GM21360 (cell line): Measurements from ENCODE around the gene GABBR2.

Experiments
- ATAC-seq: cut with Tn5 transposase; IDR thresholded peaks from one replicate; pipeline ENCODE4 v1.9.1; 2021; ENCODE audit warnings: mild to moderate bottlenecking, moderate library complexity; ENCODE audit not compliant: unreplicated experiment

GABBR2 gene

DNA sequence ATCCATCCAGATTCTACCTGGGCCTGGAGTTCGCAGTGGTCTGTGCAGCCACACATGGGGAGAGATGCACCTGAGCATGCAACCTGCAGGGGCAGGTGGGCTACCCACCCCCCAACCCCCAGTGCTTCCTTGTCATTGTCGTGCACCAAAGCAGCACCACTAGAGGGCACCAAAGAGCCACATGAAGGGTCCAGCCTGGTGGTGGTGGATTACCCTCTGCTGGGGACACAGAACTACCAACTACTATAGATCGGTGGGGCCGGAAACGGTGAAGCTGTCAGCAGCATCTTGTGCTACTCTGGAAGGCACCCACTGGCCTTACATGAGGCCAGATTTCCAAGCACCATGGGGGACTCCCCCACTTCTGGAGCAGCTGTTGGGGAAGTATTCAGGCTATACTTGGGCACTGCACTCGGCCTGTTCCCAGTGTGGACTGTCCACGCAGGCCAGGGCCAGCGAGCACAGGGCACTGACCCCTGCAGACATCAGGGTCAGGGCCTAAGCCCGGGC is 393.1 kb downstream of the GABBR2 start:
- ATAC-seq = peak; percentile 67

DNA sequence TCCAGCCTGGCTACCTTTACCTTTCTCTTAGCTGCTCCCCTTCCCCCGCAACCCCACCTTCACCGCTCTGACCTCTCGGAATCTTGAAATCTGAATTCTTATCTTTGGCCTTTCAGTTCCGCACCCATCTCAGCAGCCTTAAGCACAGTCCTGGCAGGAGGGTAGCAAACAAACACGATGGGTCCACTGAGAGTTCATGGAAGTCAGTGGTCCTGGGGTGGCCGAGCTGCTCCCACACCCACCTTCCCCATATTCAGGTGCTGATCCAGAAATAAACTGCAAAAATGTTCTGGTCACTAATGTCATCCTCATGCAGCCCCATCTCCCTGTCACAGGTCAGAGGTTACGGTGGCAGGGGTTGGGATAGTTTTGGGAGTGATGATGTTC is 393.7 kb downstream of the GABBR2 start:
- ATAC-seq = no peak

DNA sequence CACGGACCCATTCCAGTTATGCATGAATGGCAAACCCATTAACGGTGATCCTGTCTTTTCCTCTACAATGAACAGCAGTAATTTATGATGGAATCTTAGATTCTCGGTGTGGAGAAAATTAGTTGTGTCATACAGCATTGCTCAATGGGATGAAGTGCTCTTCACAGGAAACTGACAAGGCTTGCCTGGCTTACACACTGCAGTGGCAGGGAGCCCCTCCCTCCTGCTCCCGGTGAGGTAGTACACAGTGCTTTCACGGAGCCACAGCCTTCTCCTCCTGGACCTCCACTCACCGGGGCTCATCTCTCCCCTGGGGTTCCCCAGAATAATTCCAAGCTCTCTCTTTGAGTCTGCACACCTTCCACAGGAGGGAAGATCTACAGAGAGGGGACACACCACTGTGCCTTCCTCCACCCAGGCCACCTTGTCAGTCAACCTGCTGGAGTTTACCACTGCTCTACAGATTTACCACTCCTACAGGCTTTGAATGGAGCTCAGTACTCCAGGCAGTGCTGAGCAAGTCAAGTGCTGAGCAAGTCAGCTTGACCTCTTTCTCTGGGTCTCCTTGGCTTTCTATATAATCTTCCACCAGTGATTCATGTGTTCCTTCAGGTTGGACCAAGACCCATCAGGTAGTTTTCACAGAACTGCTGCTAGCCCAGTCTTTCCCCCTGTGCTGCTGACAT is 394.2 kb downstream of the GABBR2 start:
- ATAC-seq = no peak

DNA sequence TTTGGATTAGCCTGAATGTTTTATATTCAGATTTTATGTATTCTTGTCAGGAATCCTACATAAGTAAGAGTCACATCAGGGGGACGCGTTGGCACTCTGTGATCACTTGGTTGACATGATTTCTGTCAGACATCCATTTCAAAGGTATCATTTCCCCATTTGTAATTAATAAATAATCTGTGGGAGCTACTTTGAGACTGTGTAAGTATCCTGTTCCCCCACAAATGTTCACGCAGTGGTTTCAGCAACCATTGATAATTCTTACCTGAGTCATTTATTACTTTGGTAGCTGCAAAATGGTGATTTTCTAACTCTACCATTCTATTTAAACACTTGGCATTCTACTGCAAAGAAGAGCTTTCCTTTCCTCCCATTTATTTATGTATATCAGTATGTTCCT is 396.4 kb downstream of the GABBR2 start:
- no peak for ATAC-seq

DNA sequence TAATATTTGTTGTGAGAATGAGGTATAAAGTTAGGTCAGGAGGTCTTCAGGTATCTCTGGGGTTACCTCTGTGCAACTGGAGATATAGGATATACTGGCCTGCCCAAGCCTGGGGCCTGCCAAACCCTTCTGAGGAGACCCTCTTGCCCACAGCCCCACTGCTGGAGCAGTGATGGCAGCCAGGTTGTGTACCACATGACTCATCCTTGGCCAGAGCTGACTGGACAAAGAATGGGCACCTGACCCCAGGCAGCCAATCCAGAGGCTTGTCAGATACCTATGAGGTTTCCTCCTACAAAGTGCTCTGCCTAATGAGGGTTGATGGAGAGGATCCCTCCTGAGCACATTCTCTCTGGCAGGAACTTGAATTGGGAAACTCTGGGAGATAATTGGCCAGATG is 397.2 kb downstream of the GABBR2 start:
- no peak for ATAC-seq

DNA sequence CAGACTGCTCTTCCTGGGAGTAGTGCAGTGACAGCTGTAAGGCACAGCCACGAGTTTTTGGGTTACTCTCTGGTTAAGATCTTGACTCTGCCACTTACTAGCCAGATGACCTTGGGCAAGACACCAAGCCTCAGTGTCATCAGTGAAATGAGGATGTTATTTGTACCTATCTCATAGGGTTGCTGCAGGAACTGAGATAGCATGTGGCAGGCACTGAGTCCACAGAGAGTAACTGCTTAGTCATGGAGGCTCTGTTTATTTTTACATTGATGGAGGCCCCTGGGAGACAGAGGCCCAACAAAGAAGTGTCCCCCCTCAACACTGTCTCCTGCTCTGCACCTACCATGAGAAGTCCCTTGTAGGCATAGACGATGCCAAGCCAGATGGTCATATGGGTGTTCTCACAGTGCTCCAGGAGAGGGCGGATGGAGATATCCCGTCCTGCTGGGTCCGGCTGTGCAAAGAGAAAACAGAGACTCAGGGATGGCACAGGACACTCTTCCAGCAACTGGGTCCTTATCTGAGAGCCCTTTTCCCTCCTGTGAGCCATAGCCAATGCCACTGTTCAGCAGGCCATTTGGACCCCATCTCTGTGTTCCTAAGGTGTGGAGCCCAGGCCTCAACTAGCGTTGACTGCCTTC is 397.9 kb downstream of the GABBR2 start:
- no peak for ATAC-seq

DNA sequence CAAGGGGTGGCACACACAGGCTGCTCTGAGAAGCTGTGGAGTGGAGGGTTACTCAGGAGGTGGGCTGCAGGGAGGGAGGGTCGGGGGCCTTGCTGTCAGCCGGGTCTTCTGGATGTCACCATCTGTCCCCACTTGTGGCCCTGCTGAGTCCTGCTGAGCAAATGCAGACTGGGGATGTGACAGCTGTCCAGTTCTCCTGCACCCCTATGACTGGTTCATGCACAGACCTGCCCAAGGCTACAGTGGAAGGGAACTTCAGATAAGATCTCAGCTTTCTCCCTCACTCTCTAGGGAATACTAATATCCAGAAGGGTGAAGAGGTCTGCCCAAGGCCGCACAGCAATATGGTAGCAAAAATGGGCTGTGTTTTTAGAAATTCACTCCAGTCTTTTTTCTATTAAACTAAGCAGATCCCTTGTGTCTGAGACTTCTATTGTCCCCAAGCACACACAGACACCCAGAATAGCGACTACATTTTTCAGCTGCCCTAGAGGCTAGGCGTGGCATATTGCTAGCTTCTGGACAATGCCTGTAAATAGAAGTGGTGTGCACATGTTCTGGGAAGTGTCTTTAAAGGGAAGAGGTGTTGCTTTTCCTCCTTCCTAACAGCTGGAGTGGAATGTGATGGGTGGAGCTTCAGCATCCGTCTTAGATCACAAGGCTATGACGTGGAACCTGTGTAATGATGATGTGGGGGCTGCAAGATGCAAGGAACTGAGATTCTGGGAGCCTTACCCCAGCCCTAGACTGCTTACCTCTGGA is 402.2 kb downstream of the GABBR2 start:
- no peak for ATAC-seq

DNA sequence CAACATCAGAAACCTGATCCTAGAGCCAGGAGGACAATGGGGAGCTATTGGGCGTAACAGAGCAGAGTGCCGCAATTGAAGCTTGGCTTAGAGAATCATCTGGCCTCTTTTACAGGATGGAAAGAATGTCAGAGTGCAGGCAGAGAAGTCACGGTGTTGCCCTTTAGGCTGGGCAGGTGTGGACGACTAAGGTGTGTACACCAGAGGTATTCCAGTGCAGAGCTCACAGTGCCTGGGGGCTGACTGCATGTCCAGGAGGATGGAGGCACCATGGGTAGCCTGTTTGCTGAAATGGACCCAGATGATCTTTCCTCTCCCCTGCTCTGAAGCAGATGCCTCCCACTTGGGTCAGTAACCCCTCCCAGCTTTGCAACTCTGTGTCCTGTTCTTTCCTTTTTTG is 404.4 kb downstream of the GABBR2 start:
- no peak for ATAC-seq

DNA sequence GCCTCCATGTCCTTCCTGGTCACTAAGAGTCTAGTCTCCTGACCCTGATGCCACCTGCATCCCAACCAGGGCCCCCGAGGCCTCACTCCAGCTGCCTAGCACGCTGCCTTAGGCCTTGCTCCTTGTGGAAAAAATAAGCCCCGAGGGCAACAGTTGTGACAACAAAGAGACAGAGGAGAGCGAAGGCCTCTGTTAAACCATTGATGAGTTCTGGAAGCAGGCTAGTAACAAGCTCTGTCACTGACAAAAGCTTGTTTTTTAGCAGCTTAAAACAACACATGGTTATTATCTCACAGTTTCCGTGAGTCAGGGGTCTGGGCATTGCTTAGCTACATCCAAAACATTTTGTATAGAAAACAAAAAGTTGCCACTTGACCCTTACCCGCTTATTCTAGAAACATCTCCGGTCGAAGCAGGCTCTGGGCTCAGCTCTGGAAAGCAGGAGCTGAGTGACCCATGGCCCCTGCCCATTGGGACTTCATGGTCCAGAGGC is 405.1 kb downstream of the GABBR2 start:
- no peak for ATAC-seq

DNA sequence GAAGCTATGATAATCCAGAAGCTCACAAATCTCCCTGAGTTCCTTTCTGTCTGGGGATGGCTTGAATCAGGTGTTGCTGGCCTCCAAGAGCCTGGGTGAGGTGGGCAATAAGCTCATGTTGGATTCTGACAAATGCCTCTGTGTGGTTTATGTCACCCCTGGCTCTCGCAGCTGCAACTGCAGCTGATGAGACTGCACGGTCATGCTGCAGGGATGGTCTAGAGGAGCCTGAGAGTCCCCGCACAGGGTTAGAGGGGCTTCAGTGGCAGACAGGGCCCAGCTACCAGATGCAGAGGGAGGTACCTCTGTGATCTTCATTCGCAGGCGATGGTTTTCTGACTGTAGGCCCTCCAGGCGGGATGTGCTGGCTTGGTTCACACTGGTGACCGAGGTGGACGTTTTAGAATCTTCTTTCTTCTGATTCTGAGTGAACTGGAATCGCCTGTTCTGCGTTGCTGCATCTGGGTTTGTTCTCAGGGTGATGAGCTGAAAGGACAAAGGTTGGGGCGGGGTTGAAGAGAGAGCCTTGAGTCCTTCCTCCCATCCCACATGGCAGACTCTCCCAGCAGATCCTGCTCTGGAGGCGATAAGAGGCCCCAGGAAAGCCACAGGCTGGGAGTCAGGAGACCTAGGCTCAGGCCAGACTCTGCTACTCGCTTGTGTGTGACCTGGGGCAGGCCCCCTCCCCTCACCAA is 405.6 kb downstream of the GABBR2 start:
- no peak for ATAC-seq

DNA sequence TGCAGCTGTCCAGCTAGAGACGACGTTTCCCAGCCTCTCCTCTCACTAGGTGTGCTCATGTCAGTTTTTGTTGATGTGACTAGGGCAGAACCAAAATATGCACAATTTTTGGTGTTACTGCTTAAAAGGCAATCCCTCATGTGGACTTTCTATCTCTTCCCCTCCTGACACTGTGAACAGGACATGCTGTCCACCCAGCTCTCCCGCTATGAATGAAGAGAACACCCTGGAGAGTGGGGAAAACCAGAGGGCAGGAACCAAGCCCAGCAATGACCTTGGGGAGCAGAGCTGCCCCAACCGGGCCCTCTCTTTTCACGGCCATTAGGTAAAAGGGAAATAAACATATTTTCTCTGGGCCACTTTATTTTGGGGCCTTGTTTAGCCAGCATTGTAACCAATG is 406.6 kb downstream of the GABBR2 start:
- ATAC-seq = no peak

DNA sequence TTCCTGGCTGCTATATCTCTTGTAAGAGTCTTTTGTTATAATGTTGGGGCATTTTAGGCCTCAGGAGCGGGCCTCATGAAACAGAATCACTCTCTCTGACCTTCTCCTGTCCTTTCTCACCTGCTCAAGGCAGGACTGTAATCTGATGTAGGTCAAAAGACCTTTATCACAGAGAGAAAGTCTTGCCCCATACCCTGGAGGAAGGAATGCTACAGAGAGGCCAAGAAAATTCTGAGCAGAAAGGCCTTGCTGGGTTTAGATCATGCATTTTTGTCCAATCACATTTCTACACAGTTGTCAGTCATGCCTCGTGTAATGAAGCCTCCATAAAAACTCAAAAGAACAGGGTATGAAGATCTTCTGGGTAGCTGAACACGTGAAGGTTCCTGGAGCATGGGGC is 408.1 kb downstream of the GABBR2 start:
- no peak for ATAC-seq

DNA sequence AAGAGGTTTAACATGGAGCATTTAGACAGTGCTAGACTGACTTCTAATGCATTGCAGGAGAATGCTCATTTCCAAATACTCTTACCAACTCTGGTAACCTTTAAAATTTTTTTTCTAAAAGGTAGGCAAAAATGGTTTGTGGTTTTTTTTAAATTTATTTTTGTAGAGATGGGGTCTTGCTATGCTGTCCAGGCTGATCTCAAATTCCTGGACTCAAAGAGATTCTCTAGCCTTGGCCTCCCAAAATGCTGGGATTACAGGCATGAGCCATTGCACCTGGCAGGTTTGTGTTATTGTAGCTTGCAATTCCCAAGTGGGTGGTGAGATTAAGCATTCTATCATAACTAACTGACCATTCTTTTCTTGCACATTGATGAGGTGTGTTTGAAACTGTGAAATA is 410.3 kb downstream of the GABBR2 start:
- no peak for ATAC-seq

DNA sequence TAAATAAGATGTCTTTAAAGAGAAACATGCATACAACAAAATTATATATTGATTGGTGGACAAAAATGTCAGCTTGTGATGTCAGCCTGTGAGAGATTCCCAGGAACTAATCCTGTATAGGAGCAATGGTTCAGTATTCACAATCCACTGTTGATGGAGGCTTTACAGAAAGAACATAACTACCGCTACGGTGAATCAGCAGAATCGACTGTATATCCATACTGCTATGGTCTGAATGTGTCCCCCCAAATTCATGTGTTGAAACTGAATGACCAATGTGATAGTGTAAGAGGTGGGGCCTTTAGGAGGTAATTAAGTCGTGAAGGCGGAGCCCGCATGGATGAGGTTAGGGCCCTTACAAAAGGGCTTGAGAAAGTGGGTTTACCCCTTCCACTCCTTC is 412.9 kb downstream of the GABBR2 start:
- ATAC-seq = no peak

DNA sequence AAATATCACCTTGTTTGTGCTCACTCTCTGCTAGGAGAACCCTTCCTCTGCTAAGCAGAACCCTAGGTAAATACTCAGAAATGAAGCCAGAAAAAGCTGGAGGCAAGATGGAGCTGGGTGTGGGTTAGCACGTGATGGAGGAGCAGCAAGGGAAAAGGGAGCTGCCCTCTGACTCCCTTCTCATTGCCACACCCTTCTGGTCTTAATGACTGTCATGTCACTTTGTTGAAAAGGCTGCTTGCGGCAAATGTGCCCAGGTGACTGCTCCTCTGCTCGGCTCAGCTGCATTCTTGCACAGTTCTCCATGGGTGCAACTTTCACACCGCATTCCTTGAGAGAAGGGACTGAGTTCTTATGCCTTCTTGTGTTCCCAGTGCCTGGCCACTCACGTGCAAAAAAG is 416.9 kb downstream of the GABBR2 start:
- no peak for ATAC-seq

DNA sequence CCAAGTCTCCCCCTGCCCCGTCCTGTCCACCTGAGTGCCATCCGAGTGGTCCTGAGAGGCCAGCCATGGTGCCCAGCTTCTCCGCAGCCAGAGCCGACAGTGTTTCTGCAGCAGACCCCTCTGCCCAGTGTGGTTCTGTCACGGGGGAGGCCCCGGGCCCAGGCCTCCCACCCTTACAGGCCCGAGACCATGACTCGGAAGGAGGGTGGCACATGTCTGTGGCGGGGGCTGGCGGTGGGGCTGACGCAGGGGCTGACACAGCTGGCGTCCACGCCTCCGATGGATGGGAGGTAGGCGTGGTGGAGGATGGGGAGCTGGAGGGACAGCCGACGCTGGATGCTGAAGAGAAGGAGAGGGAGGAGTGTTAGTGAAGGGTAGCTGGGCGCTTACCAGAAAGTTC is 418.3 kb downstream of the GABBR2 start:
- ATAC-seq = no peak

DNA sequence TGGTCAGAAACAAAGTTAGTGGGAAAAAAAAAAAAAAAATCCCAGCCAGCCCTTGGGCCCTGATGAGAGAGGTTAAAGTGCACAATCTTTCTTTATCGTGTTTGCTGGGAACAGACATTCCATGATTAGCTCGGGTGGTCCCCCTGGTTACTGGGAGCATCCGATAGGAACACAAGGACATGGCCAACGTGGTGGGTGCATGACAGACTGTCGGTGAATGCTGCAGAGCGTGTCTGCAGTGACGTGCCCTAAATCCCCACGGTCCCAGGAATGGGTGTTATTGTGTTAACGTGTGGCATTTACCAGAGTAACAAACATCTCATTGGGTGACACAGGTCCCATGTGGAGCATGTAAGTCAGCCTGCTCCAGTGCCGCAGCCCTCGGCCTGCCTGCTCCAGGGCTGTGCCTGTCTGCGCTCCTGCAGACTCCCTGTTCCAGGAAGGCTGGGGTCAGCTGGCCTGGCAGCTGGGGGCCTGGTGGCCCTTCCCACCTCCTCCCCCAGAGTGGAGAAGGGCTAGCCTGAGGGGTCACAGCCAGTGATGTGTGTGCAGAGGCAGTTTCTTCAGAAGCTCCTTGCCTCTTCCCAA is 419.0 kb downstream of the GABBR2 start:
- ATAC-seq = no peak

DNA sequence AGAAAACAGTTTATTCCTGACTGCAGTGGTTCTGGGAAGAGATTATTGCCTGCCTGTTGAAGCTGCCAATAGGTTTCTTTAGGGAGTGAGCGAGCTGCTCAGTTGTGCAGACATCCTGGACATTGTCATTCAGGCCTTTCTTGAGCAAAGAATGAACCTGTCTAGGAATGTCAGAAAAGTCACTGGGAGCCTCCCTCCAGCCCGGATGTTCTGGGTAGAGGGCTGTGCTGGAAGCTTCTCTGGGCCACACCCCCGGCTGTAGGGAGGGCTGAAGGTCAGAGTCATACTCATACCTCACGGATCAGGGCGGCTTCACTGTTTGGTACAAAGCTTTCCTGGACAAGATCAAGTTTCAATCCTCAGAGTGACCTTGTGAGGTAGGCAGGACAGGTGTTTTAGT is 419.9 kb downstream of the GABBR2 start:
- no peak for ATAC-seq

DNA sequence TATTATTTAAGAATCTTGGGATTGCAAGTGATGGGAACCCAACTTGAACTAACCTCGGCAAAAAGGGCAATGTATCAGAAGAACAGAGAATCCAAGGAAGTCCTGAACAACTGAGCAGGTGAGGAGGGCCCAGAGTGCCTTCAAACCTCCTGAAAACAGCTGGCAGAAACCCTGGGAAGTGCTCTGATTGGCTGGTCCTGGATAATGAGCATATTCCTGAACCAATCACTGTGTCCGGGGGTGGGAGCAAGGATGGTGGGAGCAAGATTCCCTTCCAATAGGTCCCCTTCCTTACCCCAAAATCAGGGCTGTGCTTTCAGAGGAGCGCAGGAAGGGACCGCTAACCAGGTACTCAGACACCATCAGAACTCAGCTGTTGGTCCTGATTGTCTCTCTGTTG is 421.4 kb downstream of the GABBR2 start:
- ATAC-seq = no peak

DNA sequence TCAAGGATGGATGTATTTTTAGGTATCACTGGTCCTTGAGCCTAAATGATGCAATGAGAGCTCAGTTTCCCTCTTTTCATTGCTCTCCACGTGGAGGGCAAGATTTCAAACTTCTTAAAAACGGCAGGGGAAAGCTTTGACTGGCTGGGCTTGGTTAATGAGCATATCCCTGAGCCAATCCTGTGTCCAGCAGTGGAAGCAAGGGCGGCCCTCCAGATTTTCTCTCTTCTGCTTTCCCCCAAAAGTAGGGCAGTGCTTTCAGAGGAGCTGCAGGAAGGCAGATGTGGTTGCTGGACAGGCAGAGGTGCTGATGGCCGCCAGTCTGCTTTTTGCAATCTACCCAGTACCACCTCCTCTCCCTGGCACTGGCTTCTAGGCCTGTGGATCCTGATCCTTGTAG is 423.3 kb downstream of the GABBR2 start:
- ATAC-seq = no peak

DNA sequence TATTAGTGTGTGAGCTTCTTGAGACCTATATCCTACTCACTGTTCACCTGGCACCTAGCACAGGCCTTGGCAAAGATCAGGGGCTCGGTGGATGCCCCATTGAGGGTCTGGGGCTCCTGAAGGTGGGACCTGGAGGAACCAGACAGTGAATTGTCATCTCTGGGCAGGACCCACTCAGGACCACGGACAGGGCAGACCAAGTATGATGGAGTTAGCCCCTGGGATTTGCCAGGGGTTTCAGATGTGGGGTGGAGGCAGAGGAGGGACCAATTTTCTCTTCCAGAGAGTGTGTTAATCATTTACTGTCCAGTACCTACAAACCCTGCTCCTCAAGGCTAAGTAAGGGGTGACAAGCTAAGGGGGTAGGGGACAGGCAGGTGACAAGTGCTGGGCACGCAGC is 424.0 kb downstream of the GABBR2 start:
- ATAC-seq = no peak
